ENCODE measurements around the gene SHC1.

DNA sequence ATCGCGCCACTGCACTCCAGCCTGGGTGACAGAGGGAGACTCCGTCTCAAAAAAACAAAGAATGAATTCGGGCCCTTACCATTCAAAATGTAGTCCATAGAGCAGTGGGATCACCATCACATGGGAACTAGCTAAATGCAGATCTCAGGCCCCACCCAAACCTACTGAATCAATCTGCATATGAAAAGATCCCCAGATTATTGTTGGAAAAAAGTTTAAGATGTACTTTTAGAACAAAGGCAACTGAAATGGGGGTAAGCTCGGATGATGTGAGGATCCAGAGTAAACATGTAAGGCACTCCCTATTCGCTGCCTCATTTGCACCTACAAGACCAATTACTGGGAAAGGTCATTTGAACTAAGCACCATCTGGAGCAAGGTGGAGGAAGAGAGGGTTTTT lies 11.8 kb upstream of the SHC1 start:
- TF ChIP-seq SUZ12 (IDR thresholded peaks at IDR 0.05; ENCODE audit: extremely low read depth, insufficient read depth, insufficient read length) (no peak), YY1 (IDR thresholded peaks at IDR 0.05; ENCODE audit: insufficient read depth, insufficient read length) (no peak)
